LNCAP (cell line): ENCODE data around the gene TLE2.

Source experiments
- TF ChIP-seq, protein P1 (sequence below): fragments of 450-650 bp; IDR thresholded peaks from 2 replicates; pipeline ENCODE4 v1.5.1; 2017; ENCODE audit warnings: mild to moderate bottlenecking

The TLE2 gene

DNA sequence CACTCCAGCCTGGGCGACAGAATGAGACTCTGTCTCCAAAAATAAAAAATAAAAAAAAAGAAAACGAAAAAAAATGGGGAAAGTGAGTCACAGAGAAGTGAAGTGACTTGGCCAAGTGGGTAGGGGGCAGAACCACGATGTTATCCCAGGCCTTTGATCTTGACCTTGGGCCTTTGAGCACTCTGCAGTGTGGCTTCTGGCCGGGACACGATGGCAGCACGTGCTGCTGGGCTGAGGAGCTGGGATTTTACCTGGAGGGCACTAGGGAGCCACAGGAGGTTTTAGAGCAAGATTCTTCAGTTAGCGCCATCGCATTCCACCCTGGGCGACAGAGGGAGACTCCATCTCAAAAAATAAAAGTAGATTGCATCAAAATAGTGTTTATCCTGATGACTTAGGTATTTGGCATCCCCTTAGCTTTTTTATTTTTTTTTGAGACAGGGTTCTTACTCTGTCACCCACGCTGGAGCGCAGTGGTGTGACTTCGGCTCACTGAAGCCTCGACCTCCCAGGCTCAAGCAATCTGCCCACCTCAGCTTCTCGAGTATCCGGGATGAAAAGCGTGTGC, 37.5 kb upstream of the TLE2 start:
- TF ChIP-seq, protein P1, sequence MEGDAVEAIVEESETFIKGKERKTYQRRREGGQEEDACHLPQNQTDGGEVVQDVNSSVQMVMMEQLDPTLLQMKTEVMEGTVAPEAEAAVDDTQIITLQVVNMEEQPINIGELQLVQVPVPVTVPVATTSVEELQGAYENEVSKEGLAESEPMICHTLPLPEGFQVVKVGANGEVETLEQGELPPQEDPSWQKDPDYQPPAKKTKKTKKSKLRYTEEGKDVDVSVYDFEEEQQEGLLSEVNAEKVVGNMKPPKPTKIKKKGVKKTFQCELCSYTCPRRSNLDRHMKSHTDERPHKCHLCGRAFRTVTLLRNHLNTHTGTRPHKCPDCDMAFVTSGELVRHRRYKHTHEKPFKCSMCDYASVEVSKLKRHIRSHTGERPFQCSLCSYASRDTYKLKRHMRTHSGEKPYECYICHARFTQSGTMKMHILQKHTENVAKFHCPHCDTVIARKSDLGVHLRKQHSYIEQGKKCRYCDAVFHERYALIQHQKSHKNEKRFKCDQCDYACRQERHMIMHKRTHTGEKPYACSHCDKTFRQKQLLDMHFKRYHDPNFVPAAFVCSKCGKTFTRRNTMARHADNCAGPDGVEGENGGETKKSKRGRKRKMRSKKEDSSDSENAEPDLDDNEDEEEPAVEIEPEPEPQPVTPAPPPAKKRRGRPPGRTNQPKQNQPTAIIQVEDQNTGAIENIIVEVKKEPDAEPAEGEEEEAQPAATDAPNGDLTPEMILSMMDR = no peak

DNA sequence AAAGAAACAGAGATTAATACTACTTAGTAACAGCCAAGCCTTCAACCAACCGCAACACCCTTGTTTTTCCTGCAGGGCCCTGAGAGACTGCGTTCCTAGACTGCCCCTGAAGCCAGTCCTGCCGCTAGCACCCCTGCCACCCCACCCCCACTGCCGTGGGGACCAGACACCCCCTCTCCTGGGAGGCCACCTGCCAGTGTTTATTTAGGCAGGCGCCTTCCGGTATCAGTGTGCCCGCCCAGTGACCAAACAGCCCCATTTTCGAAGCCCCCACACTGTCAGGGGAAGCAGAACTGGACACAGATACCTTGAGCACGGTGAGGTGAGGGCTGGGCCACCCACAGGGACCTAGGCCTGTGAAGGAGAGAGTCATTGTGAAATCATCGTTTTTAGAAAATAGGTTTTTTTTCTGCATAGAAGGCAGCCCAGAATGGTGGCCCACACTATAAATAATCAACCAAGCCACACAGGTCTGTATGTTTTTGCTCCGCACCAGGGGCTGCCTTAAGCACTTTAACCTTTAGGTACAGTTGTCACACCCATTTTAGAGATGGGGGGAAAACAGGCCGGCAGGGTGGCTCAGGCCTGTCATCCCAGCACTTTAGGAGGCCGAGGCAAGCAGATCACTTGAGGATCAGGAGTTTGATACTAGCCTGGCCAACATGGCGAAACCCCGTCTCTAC, 36.7 kb upstream of the TLE2 start:
- TF ChIP-seq, protein P1 = no peak

DNA sequence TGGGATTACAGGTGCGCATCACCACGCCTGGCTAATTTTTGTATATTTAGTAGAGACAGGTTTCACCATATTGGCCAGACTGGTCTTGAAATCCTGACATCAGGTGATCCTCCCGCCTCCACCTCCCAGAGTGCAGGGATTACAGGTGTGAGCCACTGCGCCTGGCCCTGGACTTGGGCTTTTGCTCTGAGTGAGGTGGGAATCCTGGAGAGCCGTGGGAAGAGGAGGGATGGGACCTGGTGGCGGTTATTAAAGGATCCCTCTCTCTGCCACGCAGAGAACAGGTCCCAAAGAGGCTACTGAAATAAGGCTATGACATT, 34.9 kb upstream of the TLE2 start:
- TF ChIP-seq, protein P1 = no peak

DNA sequence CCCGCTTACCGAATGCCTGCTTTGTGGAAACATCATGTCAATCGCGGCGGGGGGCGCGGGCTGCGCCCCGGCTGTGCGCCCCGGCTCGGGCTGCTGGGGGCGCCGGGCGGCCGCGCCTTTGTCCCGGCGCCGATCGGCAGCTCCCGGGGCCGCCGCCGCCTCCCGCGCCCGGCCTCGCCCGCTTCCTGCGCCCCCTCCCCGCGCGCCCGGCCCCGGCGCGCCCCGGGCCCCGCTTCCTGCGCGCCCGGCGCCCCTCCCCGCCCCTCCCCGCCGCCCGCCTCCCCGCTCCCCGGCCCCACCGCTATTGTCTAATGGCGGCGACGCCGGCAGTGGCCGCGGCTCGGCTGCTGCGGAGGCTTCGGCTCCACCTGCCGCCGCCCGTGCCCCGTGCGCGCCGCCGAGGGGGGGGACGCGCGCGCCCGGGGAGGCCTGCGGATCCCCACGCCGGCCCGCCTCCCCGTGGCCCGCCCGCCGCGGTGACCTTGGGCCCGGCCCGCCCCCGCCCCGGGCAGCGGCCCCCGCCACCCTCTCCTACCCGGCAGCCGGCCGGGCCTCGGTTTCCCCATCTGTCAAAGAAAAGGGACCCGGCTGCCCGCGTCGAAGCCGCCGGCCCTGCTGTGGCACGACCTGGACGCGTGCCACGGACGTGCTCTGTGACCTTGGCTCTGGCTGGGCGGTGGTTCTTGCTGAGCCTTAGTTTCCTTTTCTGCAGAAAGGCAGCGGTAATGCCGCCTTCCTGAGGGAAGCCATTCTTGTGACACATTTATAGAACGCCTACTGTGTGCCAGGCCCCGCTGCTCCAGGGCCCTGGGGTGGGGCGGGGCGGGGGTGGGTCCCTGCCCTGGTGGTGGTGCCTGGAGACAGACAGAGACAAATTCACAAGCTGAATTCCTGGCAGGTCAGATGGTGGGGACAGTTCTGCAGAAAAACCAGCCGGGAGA, 33.4 kb upstream of the TLE2 start, which contains the start of gene TLE5:
Gene TLE5 (minus strand): TSS at position 331 of the 941 bp plus-strand sequence. CDS start 295 bp downstream, at position 36.
- TF ChIP-seq, protein P1 = no peak

DNA sequence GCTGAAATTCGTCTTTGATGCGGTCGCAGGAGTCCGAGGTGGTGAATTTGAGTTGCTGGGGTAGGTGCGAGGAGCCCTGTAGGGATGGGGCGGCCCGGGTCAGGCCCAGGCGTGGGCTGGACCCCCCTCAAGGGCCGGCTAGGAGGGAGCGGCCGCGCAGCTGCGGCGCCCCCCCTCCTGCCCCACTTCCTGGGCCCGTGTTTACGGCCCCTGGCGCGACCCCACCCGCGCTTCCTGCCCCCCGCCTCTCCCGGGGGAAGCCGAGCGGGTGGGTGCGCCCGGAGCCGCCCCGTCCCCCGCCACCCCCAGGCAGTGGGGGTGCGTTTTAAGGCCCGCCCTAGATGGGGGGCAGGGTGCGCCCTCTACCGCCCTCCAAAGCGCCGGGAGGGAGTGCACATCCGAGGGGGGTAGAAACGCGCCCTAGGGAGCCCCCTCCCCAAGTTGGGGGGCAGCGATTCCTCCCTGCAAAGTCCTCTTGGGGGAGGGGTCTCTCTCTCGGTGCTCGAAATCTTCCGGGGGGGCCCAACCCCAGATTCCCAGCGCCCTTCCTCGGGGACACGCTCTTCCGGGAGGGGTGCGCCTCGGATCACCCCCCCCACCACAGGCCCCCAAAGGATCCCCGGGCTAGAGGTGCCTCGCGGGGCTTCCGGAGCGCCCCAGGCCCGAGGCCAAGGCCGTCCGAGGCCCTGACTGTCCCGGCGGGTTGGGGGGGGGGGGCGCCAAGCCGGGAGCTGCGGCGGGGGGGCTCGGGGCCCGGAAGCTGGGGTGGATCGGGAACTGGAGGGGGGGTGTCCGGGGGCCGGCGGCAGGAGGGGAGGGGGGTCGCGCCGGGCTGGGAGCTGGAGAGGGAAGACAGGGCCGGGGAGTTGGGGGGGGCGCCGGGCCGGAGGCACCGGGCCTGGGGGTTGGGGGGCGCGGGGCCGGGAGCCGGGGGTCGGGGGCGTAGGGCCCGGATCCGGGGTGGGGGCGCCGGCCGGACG, 32.4 kb upstream of the TLE2 start:
- TF ChIP-seq, protein P1 = peak; percentile 35; the same call in 1 of the 2 replicates

DNA sequence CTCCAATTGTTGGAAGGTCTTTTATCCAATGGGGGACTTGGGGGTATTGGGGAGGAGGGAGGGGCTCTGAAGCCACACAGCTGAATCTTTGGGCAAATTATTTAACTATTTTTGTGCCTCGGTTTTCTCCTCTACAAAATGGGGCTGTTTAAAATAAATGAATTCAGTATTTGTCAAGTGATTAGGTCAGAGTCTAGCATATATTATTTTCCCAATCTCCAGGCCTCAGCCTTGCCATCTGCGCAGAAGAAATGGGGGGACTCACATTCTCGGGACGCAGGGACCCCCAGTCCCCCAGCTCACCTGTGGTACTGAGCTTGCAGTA, 31.7 kb upstream of the TLE2 start:
- TF ChIP-seq, protein P1 = no peak

DNA sequence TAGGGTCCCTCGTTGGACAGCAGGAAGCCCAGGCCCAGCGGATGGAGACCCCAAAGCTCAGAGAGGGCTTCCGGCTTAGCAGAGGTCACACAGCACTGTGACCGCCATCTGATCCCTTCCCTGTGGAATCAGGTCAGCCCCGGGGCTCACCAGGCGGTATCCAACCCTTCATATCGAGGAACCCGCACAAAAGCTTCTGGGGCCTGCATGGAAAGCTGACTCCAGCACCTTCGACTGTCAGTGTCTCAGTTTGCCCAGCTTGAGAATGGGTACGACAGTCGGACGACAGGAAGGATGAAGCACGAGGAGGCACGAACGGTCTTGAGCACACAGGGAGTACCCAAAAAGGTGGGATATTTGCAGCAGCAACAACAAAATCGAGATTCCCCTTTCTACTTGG, 30.6 kb upstream of the TLE2 start:
- TF ChIP-seq, protein P1 = no peak
